H1 (cell line): Measurements from ENCODE around the gene KREMEN1. TPM values are rescaled to one million over a fixed set of nuclear protein-coding genes. Genes with fewer than 3 reads are reported as not detected.

Experiments
- CHD2 ChIP-seq: IDR thresholded peaks from 2 replicates; pipeline ENCODE4 v1.6.1; 2012; ENCODE audit warnings: low read length, improper control_type of control experiment
- FOSL1 ChIP-seq: IDR thresholded peaks from 2 replicates; pipeline ENCODE4 v1.6.1; 2011; ENCODE audit warnings: mild to moderate bottlenecking, low read depth, low read length, moderate library complexity; ENCODE audit not compliant: insufficient read depth
- GABPA ChIP-seq: IDR thresholded peaks from 2 replicates; pipeline ENCODE4 v1.6.1; 2011; ENCODE audit warnings: mild to moderate bottlenecking, low read length, moderate library complexity, borderline replicate concordance; ENCODE audit not compliant: insufficient read depth
- KDM5A ChIP-seq: fragments of 200-600 bp; IDR thresholded peaks from 2 replicates; pipeline ENCODE4 v1.7.1; 2012; ENCODE audit warnings: mild to moderate bottlenecking, low read length, inconsistent platforms, mixed read lengths
- RBBP5 ChIP-seq: IDR thresholded peaks from 2 replicates; pipeline ENCODE4 v1.7.1; 2012; ENCODE audit warnings: low read depth, mild to moderate bottlenecking, inconsistent platforms, low read length, moderate library complexity, borderline replicate concordance
- SIX5 ChIP-seq: IDR thresholded peaks from 2 replicates; pipeline ENCODE4 v1.6.1; 2011; ENCODE audit warnings: mild to moderate bottlenecking, low read depth, low read length
- TAF1 ChIP-seq: IDR thresholded peaks from 2 replicates; pipeline ENCODE4 v1.6.1; 2011; ENCODE audit warnings: mild to moderate bottlenecking, low read depth, low read length
- polyA plus RNA-seq, 7 experiments: library from polyadenylated mRNA; depleted of rRNA in 3 of 7; stranded (reverse) in 5 of 7; unstranded in 2 of 7; fragments of >200 nt in 5 of 7; fragments of 200-250 nt in 2 of 7; gene quantifications; 1 replicate in 5 of 7; 2 replicates in 1 of 7; 4 replicates in 1 of 7; pipeline versions ENCODE4 v1.2.1 to v1.2.3, GENCODE V29; 2011 to 2013; ENCODE audit warnings: missing spikeins in 2 of 7, mixed read lengths in 2 of 7
- total RNA-seq: library from RNA; stranded (reverse); fragmentation: NEBNext Ultra II Directional; extraction: Animal tissue kit (Norgen Biotek cat#: 25700); gene quantifications from 2 replicates; pipeline ENCODE4 v1.2.1, GENCODE V29; 2021

The KREMEN1 gene
- total and polyA plus RNA-seq, 2 of the 8 experiments (the other 6 are each of a cell fraction or from before 2014, with no cell fraction given): 2.1 to 3.2 TPM

- TF ChIP-seq SIX5: no peak
- TF ChIP-seq TAF1: no peak
- no peak for TF ChIP-seq FOSL1
- no peak for TF ChIP-seq CHD2
- TF ChIP-seq KDM5A: no peak
- TF ChIP-seq RBBP5: no peak
- TF ChIP-seq GABPA: no peak
These were observed 43.7 kb downstream of the KREMEN1 start (continued) for GRCh38 chr22:29116397-29117123.
